K562 (cell line): ENCODE measurements around the gene SGMS1. TPM values are rescaled to one million over a fixed set of nuclear protein-coding genes. Genes with fewer than 3 reads are reported as not detected.

Experiments used
- ARHGAP35 ChIP-seq: fragments of 450-650 bp; IDR thresholded peaks from 2 replicates; pipeline ENCODE4 v1.6.1; 2018; ENCODE audit not compliant: partially characterized antibody
- ATF7 ChIP-seq: fragments of 450-650 bp; IDR thresholded peaks from 2 replicates; pipeline ENCODE4 v1.7.1; 2014; ENCODE audit warnings: mild to moderate bottlenecking, moderate library complexity
- CXXC5 ChIP-seq: fragments of 250-450 bp; sonication (Bioruptor Pico); IDR thresholded peaks from 2 replicates; pipeline ENCODE4 v1.8.0; 2022; ENCODE audit warnings: inconsistent platforms, mild to moderate bottlenecking, moderate library complexity
- FUS ChIP-seq: fragments of 200-400 bp; formaldehyde crosslinking; optimal IDR thresholded peaks from 2 replicates; pipeline ENCODE3; 2017; ENCODE audit warnings: low read depth, low read length
- KDM1A ChIP-seq, 2 experiments: fragments of 450-650 bp; IDR thresholded peaks; 2 replicates each; pipeline ENCODE4 v1.6.1; 2016; ENCODE audit warnings: mild to moderate bottlenecking in 2 of 2
- MCM5 ChIP-seq: fragments of 450-650 bp; IDR thresholded peaks from 2 replicates; pipeline ENCODE4 v1.6.1; 2016; ENCODE audit warnings: low read depth
- NCOA2 ChIP-seq, 2 experiments: fragments of 450-650 bp; IDR thresholded peaks; 2 replicates each; pipeline ENCODE4 v1.6.1; 2018; ENCODE audit warnings: mild to moderate bottlenecking in 2 of 2, moderate library complexity in 1 of 2; ENCODE audit not compliant: partially characterized antibody in 2 of 2
- SMAD4 ChIP-seq: fragments of 250-450 bp; sonication (Bioruptor Pico); conservative IDR thresholded peaks from 2 replicates; pipeline ENCODE4 v1.8.0; 2021; ENCODE audit warnings: inconsistent platforms, mild to moderate bottlenecking, moderate library complexity
- SOX6 ChIP-seq: fragments of 450-650 bp; IDR thresholded peaks from 2 replicates; pipeline ENCODE4 v1.6.1; 2014; ENCODE audit warnings: mild to moderate bottlenecking
- polyA plus RNA-seq, 8 experiments: library from polyadenylated mRNA; depleted of rRNA in 4 of 8; stranded (reverse) in 5 of 8; unstranded in 3 of 8; fragments of >200 nt; fragmentation: Nextera tagmentation in 2 of 8; fragmentation: Illumina TruSeq in 1 of 8; extraction: Ambion mirVana in 2 of 8; extraction: Trizol in 1 of 8; gene quantifications; 2 replicates each; pipeline versions ENCODE4 v1.2.1 to v1.2.3, GENCODE V29; 2011 to 2014; ENCODE audit warnings: inconsistent platforms in 1 of 8, missing spikeins in 1 of 8
- total RNA-seq, 7 experiments: library from RNA; depleted of rRNA in 6 of 7; stranded (reverse); fragments of >200 nt in 6 of 7; fragmentation: Illumina TruSeq in 2 of 7; extraction: Trizol in 2 of 7; gene quantifications; 2 replicates each; pipeline versions ENCODE4 v1.2.1 to v1.2.3, GENCODE V29; 2011 to 2021; ENCODE audit warnings: low replicate concordance in 1 of 7
- TF ChIP-seq, protein P1 (sequence below): fragments of 450-650 bp; IDR thresholded peaks from 2 replicates; pipeline ENCODE4 v1.6.1; 2016; ENCODE audit warnings: mild to moderate bottlenecking, moderate library complexity
- TF ChIP-seq, protein P2 (sequence below): sonication (generic); formaldehyde crosslinking; IDR thresholded peaks from 2 replicates; pipeline ENCODE4 v1.8.1; 2023; ENCODE audit warnings: missing genetic modification reagents, mild to moderate bottlenecking, borderline replicate concordance

SGMS1 gene
- total and polyA plus RNA-seq, 9 of the 15 experiments (the other 6 are each of a cell fraction or from before 2014, with no cell fraction given), result 22.6 to 232 (median 82.2) TPM

DNA sequence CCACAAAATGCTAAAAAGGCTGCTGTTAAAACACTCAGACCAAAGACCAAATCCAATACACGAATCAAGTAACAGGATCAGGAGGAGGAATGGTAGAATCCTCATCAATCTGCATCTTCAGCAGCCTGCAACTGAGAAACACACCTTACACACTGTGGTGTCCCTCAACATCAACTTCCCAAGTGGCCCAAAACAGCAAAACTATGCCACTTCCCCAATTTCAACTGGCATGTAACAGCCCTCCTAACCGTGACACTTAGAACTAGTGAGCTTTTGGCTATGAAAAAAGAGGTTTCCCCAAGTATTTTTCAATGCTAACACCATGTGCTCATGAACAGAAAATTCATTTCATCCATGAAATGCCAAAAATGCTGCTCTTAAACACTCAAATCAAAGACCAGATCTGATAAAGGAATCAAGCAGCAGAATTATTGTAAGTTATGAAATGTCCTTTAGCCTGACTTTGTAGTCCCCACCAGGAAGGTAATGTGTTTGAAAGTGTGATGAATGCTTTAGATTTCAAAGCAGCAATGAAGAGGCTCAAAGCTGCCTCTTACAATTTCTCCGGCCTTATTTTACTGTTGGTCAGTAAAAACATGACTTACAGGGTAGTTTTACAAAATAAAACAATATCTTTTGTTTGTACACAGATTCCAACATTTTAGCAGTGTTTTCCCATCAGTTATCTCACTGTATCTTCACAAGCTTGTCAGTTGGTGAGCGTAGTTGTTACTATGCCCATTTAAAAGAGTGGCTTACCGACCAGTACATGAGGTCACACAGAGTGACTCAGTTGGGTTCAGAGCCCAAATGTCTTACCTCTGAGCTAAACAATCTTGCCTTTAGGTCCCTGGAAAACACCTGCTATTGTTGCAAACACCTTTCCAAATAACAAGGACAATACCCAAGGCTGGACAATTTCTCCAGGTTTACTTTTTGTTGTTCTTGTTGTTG lies 306.8 kb downstream of the SGMS1 start (continued):
- TF ChIP-seq, protein P1, sequence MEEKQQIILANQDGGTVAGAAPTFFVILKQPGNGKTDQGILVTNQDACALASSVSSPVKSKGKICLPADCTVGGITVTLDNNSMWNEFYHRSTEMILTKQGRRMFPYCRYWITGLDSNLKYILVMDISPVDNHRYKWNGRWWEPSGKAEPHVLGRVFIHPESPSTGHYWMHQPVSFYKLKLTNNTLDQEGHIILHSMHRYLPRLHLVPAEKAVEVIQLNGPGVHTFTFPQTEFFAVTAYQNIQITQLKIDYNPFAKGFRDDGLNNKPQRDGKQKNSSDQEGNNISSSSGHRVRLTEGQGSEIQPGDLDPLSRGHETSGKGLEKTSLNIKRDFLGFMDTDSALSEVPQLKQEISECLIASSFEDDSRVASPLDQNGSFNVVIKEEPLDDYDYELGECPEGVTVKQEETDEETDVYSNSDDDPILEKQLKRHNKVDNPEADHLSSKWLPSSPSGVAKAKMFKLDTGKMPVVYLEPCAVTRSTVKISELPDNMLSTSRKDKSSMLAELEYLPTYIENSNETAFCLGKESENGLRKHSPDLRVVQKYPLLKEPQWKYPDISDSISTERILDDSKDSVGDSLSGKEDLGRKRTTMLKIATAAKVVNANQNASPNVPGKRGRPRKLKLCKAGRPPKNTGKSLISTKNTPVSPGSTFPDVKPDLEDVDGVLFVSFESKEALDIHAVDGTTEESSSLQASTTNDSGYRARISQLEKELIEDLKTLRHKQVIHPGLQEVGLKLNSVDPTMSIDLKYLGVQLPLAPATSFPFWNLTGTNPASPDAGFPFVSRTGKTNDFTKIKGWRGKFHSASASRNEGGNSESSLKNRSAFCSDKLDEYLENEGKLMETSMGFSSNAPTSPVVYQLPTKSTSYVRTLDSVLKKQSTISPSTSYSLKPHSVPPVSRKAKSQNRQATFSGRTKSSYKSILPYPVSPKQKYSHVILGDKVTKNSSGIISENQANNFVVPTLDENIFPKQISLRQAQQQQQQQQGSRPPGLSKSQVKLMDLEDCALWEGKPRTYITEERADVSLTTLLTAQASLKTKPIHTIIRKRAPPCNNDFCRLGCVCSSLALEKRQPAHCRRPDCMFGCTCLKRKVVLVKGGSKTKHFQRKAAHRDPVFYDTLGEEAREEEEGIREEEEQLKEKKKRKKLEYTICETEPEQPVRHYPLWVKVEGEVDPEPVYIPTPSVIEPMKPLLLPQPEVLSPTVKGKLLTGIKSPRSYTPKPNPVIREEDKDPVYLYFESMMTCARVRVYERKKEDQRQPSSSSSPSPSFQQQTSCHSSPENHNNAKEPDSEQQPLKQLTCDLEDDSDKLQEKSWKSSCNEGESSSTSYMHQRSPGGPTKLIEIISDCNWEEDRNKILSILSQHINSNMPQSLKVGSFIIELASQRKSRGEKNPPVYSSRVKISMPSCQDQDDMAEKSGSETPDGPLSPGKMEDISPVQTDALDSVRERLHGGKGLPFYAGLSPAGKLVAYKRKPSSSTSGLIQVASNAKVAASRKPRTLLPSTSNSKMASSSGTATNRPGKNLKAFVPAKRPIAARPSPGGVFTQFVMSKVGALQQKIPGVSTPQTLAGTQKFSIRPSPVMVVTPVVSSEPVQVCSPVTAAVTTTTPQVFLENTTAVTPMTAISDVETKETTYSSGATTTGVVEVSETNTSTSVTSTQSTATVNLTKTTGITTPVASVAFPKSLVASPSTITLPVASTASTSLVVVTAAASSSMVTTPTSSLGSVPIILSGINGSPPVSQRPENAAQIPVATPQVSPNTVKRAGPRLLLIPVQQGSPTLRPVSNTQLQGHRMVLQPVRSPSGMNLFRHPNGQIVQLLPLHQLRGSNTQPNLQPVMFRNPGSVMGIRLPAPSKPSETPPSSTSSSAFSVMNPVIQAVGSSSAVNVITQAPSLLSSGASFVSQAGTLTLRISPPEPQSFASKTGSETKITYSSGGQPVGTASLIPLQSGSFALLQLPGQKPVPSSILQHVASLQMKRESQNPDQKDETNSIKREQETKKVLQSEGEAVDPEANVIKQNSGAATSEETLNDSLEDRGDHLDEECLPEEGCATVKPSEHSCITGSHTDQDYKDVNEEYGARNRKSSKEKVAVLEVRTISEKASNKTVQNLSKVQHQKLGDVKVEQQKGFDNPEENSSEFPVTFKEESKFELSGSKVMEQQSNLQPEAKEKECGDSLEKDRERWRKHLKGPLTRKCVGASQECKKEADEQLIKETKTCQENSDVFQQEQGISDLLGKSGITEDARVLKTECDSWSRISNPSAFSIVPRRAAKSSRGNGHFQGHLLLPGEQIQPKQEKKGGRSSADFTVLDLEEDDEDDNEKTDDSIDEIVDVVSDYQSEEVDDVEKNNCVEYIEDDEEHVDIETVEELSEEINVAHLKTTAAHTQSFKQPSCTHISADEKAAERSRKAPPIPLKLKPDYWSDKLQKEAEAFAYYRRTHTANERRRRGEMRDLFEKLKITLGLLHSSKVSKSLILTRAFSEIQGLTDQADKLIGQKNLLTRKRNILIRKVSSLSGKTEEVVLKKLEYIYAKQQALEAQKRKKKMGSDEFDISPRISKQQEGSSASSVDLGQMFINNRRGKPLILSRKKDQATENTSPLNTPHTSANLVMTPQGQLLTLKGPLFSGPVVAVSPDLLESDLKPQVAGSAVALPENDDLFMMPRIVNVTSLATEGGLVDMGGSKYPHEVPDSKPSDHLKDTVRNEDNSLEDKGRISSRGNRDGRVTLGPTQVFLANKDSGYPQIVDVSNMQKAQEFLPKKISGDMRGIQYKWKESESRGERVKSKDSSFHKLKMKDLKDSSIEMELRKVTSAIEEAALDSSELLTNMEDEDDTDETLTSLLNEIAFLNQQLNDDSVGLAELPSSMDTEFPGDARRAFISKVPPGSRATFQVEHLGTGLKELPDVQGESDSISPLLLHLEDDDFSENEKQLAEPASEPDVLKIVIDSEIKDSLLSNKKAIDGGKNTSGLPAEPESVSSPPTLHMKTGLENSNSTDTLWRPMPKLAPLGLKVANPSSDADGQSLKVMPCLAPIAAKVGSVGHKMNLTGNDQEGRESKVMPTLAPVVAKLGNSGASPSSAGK, result peak; percentile 56
- TF ChIP-seq ATF7 (0 out of 2 replicates have a peak, but pooled peaks have one; percentile 21), KDM1A (IDR thresholded peaks at IDR 0.05) (no peak), CXXC5 (CRISPR knock-in tag) (peak; percentile 44), SOX6 (peak; percentile 21; the same call in 1 of the 2 replicates), NCOA2 (IDR thresholded peaks at IDR 0.05; ENCODE audit: partially characterized antibody in 2 of 2) (no peak), SMAD4 (CRISPR knock-in tag) (peak; percentile 62; the same call in 1 of the 2 replicates), ARHGAP35 (no peak), MCM5 (no peak), FUS (no peak)
- TF ChIP-seq, protein P2, sequence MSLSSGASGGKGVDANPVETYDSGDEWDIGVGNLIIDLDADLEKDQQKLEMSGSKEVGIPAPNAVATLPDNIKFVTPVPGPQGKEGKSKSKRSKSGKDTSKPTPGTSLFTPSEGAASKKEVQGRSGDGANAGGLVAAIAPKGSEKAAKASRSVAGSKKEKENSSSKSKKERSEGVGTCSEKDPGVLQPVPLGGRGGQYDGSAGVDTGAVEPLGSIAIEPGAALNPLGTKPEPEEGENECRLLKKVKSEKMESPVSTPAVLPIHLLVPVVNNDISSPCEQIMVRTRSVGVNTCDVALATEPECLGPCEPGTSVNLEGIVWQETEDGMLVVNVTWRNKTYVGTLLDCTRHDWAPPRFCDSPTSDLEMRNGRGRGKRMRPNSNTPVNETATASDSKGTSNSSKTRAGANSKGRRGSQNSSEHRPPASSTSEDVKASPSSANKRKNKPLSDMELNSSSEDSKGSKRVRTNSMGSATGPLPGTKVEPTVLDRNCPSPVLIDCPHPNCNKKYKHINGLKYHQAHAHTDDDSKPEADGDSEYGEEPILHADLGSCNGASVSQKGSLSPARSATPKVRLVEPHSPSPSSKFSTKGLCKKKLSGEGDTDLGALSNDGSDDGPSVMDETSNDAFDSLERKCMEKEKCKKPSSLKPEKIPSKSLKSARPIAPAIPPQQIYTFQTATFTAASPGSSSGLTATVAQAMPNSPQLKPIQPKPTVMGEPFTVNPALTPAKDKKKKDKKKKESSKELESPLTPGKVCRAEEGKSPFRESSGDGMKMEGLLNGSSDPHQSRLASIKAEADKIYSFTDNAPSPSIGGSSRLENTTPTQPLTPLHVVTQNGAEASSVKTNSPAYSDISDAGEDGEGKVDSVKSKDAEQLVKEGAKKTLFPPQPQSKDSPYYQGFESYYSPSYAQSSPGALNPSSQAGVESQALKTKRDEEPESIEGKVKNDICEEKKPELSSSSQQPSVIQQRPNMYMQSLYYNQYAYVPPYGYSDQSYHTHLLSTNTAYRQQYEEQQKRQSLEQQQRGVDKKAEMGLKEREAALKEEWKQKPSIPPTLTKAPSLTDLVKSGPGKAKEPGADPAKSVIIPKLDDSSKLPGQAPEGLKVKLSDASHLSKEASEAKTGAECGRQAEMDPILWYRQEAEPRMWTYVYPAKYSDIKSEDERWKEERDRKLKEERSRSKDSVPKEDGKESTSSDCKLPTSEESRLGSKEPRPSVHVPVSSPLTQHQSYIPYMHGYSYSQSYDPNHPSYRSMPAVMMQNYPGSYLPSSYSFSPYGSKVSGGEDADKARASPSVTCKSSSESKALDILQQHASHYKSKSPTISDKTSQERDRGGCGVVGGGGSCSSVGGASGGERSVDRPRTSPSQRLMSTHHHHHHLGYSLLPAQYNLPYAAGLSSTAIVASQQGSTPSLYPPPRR, result no peak
